Stimulated activated CD4-positive, alpha-beta T cell treated with anti-CD3 and anti-CD28 coated beads, Interleukin-15, amount 100 ng/mL, for 24 hours (primary cell): ENCODE measurements around the gene AP1S2.
A peak's percentile ranks its signal among the peaks of the same experiment; 100 is the strongest.
"Not testable (repeated sequence)": the region's sequence is repeated elsewhere in the genome, so short reads cannot be mapped to it uniquely, and the experiment has no call there.

Experiments used
- DNase-seq: peaks from one replicate; pipeline ENCODE4 v3.0.0-alpha.2; 2020

The AP1S2 gene

GRCh38 chrX:15854080-15854655 is 445 bp downstream of the AP1S2 start:
- peak; percentile 39 for DNase-seq

- DNase-seq, result no peak
These were observed 980 bp downstream of the AP1S2 start for GRCh38 chrX:15853586-15854079.

- DNase-seq, result no peak
These were observed 5.1 kb downstream of the AP1S2 start for GRCh38 chrX:15849555-15849954.

GRCh38 chrX:15848576-15848975 is 6.0 kb downstream of the AP1S2 start:
- DNase-seq, result no peak

- DNase-seq, result no peak
These were observed 10.7 kb downstream of the AP1S2 start for GRCh38 chrX:15843960-15844359.

- DNase-seq, result no peak
These were observed 12.6 kb downstream of the AP1S2 start for GRCh38 chrX:15841853-15842516.

- DNase-seq, result peak; percentile 13
These were observed 16.6 kb downstream of the AP1S2 start for GRCh38 chrX:15838017-15838416.

GRCh38 chrX:15834827-15835595 is 19.6 kb downstream of the AP1S2 start:
- no peak for DNase-seq

- DNase-seq, result no peak
These were observed 20.6 kb downstream of the AP1S2 start for GRCh38 chrX:15834053-15834452.

- DNase-seq, result not testable (repeated sequence)
These were observed 23.3 kb downstream of the AP1S2 start for GRCh38 chrX:15831347-15831746.

- no peak for DNase-seq
These were observed 25.4 kb downstream of the AP1S2 start for GRCh38 chrX:15829217-15829616.

GRCh38 chrX:15825936-15826335 is 28.7 kb downstream of the AP1S2 start:
- DNase-seq, result no peak

- DNase-seq, result no peak
These were observed 31.7 kb downstream of the AP1S2 start for GRCh38 chrX:15822922-15823321.

GRCh38 chrX:15820106-15821073 is 34.2 kb downstream of the AP1S2 start:
- DNase-seq, result peak; percentile 34

- DNase-seq, result peak; percentile 40
These were observed 37.7 kb downstream of the AP1S2 start for GRCh38 chrX:15816886-15817285.

GRCh38 chrX:15816438-15816809 is 38.2 kb downstream of the AP1S2 start:
- DNase-seq, result no peak

- peak; percentile 31 for DNase-seq
These were observed 38.7 kb downstream of the AP1S2 start for GRCh38 chrX:15815779-15816437.

GRCh38 chrX:15814771-15815365 is 39.7 kb downstream of the AP1S2 start:
- no peak for DNase-seq

- DNase-seq, result no peak
These were observed 41.2 kb downstream of the AP1S2 start for GRCh38 chrX:15813416-15813815.

- DNase-seq, result no peak
These were observed 42.2 kb downstream of the AP1S2 start for GRCh38 chrX:15812192-15812938.

GRCh38 chrX:15808254-15808653 is 46.4 kb downstream of the AP1S2 start:
- DNase-seq, result no peak
